HG03060 (cell line): ENCODE measurements around the gene ELANE.

Experiments
- ATAC-seq: cut with Tn5 transposase; IDR thresholded peaks from one replicate; pipeline ENCODE4 v1.9.1; 2021; ENCODE audit warnings: low read depth, moderate number of reproducible peaks; ENCODE audit not compliant: unreplicated experiment

ELANE gene

GRCh38 chr19:858868-859843 is 7.1 kb downstream of the ELANE start, which contains the start of gene CFD:
Gene CFD (plus strand): TSS chr19:859664. CDS start chr19:859690, 26 bp downstream.
- no peak for ATAC-seq

- no peak for ATAC-seq
Measured at GRCh38 chr19:861141-861755, 9.1 kb downstream of the ELANE start.

GRCh38 chr19:861756-862580 is 9.9 kb downstream of the ELANE start:
- ATAC-seq = no peak

GRCh38 chr19:862581-863314 is 10.6 kb downstream of the ELANE start:
- ATAC-seq = no peak

GRCh38 chr19:863315-863620 is 11.2 kb downstream of the ELANE start:
- ATAC-seq = no peak

GRCh38 chr19:866769-867300 is 14.7 kb downstream of the ELANE start:
- ATAC-seq = no peak

GRCh38 chr19:867301-867793 is 15.2 kb downstream of the ELANE start:
- no peak for ATAC-seq

GRCh38 chr19:867855-868457 is 15.9 kb downstream of the ELANE start:
- ATAC-seq = no peak

- ATAC-seq = no peak
Measured at GRCh38 chr19:868458-869244, 16.5 kb downstream of the ELANE start.

- no peak for ATAC-seq
Measured at GRCh38 chr19:869245-870177, 17.4 kb downstream of the ELANE start.

GRCh38 chr19:870314-870713 is 18.2 kb downstream of the ELANE start:
- ATAC-seq = no peak

- ATAC-seq = no peak
Measured at GRCh38 chr19:870963-871401, 18.9 kb downstream of the ELANE start.

GRCh38 chr19:871446-872265 is 19.6 kb downstream of the ELANE start:
- no peak for ATAC-seq

GRCh38 chr19:872266-872951 is 20.3 kb downstream of the ELANE start:
- no peak for ATAC-seq

GRCh38 chr19:873084-873483 is 21.0 kb downstream of the ELANE start:
- ATAC-seq = no peak

GRCh38 chr19:873561-874041 is 21.5 kb downstream of the ELANE start:
- ATAC-seq = no peak
